GM12872 (cell line): ENCODE measurements around the gene NMB.

Experiments used
- CTCF ChIP-seq: IDR thresholded peaks from 3 replicates; pipeline ENCODE4 v1.5.1; 2011; ENCODE audit warnings: low read depth, mild to moderate bottlenecking, low read length, moderate library complexity; ENCODE audit not compliant: insufficient read depth

Gene NMB

DNA sequence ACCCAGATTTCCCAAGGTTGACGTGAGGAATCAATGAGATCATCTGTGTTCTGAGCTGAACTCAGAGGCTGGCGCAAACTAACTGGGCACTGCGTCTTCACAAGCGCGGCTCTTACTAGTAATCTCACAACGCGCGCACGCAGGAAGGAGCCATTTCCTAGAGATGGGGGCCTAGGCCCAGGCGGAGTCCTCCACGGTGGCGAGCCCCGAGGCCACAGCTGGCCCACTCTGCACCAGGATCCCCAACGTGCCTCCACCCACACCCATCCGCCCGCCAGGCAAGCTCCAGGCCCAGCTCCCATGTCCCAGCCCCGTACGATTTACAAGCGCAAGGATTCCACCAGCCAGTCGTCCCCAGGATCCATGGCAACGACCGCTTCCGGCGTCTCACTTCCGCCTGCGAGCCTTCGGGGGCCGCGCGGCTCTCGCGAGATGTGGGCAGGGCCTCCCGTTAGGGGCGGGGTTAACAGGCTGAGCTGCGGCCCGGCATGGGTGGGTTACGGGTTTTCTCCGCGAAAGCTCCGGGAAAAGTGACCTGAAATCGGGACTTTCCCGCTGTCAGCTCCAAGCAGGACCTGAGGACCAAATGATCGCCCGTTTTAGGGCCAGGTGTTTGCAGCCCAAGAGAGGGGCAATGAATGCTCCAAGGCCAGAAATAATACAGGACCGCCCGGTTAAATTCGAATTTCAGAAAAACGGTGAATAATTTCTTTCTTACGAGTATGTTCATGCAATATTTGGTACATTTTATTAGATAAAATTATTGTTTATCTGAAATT lies 3.9 kb downstream of the NMB start, which contains the start of gene WDR73:
WDR73 (minus strand) TSS at position 374 of the 779 bp plus-strand sequence; CDS start at position 365, 9 bp downstream.
- TF ChIP-seq CTCF = no peak

DNA sequence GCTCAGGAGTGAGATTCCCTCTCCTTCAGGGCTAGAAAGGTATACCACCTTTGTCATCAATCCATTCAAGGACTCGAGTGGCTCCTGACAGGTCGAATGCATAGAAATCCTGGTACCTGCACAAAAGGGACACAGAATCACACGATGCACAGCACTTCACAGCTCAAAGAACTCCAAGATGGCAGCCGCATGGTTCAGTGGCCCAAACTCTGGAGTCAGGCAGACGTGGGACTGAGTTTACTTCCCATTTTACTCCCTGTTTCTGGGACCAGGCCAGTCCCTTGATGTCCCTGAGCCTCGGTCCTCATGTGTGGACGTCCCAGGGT lies 4.5 kb downstream of the NMB start:
- no peak for TF ChIP-seq CTCF

- TF ChIP-seq CTCF = no peak
Measured at GRCh38 chr15:84649706-84650105, 8.3 kb downstream of the NMB start.

- TF ChIP-seq CTCF = no peak
Measured at GRCh38 chr15:84648539-84648938, 9.5 kb downstream of the NMB start.

DNA sequence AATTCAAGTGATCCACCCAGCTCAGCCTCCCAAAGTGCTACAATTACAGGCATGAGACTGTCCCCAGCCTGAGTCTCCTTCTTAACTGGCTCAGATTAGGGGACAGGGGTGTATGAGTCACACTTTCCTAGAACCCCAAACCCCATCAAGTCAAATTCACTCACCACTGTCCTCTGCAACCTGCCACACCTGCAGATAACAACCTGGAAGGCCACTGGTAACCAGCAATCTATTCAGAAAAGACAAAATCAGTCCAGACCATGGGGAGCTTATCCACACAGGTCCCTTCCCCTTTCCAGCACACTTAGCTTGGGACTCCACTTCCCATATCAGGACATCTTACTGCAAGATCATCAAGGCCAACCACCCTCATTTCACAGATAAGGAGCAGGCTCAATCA lies 10.3 kb downstream of the NMB start:
- TF ChIP-seq CTCF = no peak

DNA sequence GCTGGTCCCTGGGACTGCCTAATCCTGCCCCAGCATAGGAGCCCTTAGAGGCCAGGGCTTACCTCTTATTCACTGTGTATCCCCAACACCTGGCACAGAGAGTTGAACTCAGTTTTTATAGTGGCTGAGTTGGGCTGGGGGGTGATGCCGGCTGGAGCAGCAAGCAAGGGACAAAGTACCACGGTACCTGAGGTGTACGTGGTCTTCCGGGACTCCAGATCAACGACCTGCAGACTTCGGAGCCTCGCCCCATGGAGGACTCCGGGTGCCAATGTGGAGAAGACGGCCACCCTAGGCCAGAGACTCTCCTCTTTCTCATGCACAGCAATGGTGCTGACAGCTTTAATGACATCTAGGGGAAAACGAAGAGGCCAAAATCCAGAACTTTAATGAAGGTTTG lies 12.0 kb downstream of the NMB start:
- no peak for TF ChIP-seq CTCF

DNA sequence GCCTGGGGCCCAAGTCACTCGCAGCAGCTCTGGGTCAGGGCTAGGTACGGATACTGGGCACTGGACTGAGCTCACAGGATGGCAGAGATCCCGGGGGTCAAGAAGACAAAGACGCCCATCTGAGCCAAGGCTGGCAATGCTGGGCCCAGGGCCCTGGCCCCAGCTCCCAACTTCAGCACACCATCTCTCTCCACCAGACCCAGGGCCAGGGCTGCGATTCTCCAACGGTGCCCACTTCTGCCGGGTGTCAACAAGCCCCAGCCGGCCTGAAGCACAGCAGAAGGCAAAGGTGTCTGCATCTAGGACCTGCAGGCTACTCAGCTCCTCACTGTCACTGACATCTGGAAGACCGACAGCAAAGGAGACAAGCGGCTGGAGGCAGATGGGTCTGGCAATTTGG lies 12.5 kb downstream of the NMB start:
- no peak for TF ChIP-seq CTCF
